GM19023 (cell line): ENCODE results near the gene B4GALNT3.

Experiments
- ATAC-seq: cut with Tn5 transposase; IDR thresholded peaks from one replicate; pipeline ENCODE4 v1.9.1; 2021; ENCODE audit warnings: mild to moderate bottlenecking, moderate library complexity; ENCODE audit not compliant: unreplicated experiment

Gene B4GALNT3

DNA sequence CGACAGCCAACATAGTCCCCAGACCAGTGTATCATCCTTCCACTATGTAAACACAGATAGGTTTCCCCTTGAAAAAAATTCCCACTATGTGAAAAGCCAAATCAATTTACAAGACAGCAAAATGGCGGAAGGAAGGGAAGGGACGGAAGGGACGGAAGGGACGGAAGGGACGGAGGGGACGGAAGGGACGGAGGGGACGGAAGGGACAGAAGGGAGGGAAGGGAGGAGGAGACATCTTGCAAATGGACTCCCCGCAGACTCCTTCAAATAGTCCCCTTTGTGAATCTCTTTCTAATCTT is 128.2 kb downstream of the B4GALNT3 start:
- no peak for ATAC-seq

DNA sequence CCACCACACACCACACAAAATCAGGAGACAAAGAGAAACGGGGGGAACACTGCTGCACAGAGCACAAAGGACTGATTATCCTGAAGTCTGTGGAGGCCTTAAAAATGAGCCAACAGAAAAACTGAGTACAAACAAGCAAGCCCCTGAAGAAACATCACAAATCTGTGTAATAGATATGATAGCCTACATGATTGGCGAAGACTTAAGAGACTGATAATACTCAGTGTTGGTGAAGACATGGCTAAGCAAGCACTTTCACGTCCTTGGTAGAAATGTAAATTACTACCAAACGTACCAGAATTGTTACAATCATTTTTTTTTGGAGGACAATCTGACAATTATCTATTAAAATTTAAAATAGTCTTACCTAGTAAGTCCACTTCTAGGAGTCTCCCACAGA is 128.9 kb downstream of the B4GALNT3 start:
- no peak for ATAC-seq

GRCh38 chr12:590206-590750 is 130.5 kb downstream of the B4GALNT3 start:
- ATAC-seq = no peak

- no peak for ATAC-seq
These were observed 131.7 kb downstream of the B4GALNT3 start for GRCh38 chr12:591167-592023.

DNA sequence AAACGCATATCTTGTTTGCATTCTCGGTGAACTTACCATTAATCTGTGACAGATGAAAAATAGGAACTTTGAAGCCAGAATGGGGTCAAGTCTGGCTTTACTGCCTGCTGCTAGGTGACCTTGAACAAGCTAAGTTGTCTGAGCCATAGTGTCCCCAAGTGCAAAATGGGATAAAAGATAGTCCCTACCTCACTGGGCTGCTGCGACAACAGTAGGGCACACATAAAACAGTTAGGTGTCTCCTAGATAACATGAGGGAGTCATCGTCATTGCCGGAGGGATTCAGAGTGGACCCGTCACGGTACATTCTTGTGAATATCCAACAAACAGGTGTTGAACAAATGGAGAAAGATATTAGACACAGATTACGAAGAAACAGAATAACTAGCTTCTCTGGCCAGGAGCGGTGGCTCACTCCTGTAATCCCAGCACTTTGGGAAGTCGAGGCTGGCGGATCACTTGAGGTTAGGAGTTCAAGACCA is 132.3 kb downstream of the B4GALNT3 start:
- no peak for ATAC-seq

DNA sequence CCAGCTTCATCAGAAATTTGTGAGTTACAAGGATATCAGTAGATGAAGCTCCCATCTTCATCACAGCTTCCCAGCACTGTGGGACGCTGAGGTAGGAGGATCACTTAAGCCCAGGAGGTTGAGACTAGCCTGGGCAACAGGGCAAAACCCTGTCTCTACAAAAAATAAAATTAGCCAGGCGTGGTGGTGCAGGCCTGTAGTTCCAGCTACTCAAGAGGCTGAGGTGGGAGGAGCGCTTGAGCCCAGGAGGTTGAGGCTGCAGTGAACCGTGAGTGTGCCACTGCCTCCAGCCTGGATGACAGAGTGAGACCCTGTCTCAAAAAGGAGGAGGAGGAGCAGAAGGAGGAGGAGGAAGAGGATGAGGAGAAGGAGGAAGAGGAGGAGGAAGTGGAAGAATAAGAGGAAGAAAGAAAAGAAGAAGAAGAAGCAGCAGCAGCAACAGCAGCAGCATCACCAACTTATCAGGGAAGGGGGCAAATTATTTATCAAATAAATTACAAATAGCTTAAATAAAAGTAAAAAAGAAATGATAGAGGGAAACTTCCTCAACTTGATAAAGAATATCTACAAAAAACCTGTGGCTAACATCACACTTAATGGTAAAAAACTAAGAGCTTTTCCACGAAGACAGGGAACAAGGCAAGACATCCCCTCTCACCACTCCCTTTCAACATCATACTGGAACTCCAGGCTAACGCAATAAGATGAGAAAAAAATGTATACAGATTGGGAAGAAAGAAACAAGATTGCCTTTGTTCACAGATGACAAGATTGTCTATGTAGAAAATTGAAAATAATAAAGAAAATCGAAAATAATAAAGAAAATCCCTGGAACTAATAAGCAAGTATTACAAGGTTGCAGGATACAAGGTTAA is 133.9 kb downstream of the B4GALNT3 start:
- no peak for ATAC-seq

DNA sequence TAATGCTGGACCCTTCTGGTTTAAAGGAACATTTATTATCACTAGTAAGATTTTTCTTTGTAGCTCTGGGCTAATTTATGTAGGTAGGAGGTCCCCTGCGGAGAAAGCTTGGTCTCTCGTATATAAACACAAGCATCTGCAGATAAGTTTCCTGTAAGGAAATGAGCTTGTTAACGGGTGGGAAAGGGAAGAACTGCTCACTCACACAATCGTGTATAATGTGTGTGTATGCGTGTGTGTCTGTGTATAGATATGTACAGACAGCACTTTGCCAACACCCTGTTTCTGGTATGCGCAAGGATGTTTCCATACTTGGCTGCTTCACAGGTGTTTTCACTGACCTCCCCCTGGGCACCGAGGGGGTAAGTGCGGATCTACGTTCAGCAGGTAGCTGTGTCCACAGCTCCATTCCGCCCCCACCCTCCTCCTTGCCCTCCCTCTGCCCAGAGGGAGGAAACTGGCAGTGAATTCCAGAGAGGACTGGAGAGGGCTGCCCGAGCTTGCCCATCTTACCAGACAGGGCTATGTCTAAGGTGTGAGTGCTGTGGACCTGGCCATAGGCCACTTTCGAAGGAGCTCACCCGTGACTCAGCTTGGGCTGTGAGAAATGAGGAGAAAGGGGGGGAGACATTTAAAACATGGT is 138.3 kb downstream of the B4GALNT3 start:
- no peak for ATAC-seq

DNA sequence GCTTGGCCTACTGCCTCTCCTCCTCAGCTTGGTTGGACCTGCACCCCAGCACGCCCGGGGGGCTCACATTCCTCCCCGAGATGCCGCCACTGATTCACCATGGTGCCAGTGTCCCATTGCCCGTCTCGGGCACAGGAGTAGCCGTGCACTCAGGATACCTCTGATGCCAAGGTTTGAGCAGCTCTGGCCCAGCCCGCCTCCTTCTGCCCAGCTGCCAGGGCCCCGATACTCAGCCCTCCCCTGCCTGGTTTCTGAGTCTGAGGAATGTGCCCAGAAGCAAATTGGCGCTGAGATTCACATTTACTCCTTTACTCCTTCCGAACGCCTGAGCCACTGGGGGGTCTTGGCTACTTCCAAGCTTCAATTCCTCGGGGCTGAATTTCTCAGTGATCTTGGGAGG is 140.0 kb downstream of the B4GALNT3 start:
- ATAC-seq = no peak

DNA sequence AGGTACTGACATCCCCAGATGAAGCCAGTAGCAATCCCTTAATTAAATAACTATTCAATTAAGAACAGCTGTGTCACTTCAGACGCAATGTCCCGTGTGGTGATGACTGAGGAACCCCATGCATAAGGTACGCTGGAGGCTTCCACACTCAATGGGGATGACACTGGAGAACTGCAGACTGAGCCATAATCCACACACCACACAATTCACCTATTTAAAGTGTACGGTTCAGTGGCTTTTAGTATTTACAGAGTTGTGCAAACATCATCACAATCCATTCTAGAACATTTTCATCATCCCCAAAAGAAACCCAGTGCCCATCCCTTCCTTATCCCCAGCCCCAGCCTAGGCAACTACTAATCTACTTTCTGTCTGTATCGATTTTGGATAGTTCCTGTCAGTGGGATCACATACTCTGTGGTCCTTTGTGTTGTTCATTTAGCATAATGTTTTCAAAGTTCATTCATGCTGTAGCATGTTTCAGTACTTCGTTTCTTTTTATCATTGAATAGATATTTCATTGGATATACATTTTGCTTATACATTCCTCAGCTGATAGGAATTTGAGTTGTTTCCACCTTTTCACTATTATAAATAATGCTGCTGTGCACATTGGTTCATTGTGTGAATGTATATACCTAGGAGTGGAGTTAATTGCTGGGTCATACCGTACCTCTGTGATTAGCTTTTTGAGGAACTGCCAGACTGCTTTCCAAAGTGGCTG is 142.4 kb downstream of the B4GALNT3 start:
- ATAC-seq = no peak

GRCh38 chr12:602700-603068 is 142.9 kb downstream of the B4GALNT3 start:
- no peak for ATAC-seq

GRCh38 chr12:604956-605355 is 145.2 kb downstream of the B4GALNT3 start:
- no peak for ATAC-seq

- no peak for ATAC-seq
These were observed 147.8 kb downstream of the B4GALNT3 start for GRCh38 chr12:607541-608001.

- no peak for ATAC-seq
These were observed 148.7 kb downstream of the B4GALNT3 start for GRCh38 chr12:608413-608812.

GRCh38 chr12:608921-609320 is 149.2 kb downstream of the B4GALNT3 start:
- ATAC-seq = no peak

DNA sequence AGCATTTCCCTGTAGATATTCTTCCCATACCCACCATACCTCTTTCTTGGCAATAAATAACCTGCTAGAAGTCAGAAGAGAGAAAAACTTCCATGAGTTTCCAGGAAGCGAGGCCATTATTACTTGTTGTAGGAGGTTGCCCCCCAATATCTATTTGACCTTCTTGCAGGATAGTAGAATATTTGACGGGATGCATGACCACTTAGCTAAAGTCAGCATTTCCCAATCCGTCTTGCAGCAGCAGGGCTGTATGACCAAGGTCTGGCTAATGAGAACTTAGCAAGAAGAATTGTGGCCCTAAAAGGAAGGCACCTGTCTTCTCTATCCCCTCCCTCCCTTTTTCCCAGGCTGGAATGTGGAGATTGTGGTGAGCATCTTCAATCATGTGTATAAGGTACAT is 152.0 kb downstream of the B4GALNT3 start:
- no peak for ATAC-seq

- no peak for ATAC-seq
These were observed 152.6 kb downstream of the B4GALNT3 start for GRCh38 chr12:612293-612692.

DNA sequence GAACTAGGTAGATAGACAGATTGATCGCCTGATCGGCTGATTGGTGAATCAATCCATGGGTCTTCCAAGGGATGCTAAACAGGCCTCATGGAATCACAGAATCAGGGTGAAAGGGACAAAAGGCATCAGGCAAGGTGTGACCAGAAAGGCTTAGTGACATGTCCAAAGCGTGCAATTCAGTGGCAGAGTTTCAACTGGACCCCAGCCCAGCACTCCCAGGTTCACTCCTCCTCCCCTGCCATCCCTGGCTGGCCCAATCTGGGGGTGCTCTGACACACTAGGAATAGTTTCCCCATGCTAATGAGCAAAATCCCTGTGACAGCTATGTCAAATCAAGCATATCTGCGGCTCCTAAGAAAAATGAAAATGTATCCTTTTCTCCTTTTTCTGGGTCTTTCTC is 153.1 kb downstream of the B4GALNT3 start:
- no peak for ATAC-seq
